GM15510 (cell line): ENCODE results near the gene RFLNA.

Source experiments
- POLR2A ChIP-seq: IDR thresholded peaks from 3 replicates; pipeline ENCODE4 v1.6.1; 2011; ENCODE audit warnings: borderline replicate concordance; ENCODE audit not compliant: insufficient read length; ENCODE audit errors: extremely low read depth

Gene RFLNA

GRCh38 chr12:124332058-124332672 is 37.3 kb downstream of the RFLNA start:
- no peak for TF ChIP-seq POLR2A

DNA sequence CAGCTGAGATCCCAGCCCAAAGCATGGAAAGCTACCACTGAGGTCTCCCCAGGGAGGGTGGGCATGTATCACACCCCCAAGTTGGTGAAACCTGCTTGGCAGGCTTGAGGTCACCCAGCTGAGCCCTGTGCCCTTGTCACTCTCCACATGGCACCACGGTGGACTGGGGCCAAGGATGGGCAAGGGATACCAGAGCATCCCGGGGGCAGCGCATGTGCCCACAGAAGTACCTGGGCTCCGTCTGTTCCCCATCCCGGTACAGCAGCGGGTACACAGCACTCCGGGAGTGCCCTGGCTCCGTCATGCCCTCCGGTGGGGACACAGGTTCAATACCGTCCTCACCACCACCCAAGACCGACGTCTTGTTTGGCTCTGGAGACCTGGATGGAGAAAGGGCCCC is 38.0 kb downstream of the RFLNA start:
- no peak for TF ChIP-seq POLR2A

DNA sequence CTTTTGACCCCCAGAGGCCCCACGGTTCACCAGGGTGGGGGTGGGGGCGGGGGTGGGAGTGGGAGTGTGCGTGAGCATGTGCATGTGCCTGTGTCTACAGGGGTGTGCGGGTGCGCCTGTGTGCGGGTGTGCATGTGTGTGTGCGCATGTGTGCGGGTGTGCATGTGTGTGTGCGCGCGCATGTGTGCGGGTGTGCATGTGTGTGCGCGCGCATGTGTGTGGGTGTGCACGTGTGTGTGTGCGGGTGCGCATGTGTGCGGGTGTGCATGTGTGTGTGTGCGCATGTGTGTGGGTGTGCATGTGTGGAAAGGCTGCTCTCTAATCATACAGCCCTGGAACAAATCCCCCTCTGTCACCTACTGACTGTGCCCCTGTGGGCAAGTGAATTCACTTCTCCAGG is 38.8 kb downstream of the RFLNA start:
- TF ChIP-seq POLR2A = no peak

GRCh38 chr12:124334266-124334665 is 39.4 kb downstream of the RFLNA start:
- TF ChIP-seq POLR2A = no peak

GRCh38 chr12:124334976-124335375 is 40.1 kb downstream of the RFLNA start:
- TF ChIP-seq POLR2A = no peak

GRCh38 chr12:124335426-124336183 is 40.7 kb downstream of the RFLNA start:
- no peak for TF ChIP-seq POLR2A

DNA sequence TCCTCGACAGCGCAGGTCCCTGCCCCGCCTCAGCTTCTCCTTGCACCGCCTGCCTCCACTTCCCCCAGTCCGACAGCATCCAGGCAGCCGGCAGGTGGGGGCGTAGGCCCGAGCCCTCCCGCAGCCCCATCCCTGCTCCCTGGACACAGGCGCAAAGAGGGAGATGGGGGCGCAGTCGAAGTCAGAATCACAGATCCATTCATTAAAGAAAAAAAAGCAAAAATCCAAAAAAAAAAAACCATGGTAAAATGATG is 41.2 kb downstream of the RFLNA start:
- TF ChIP-seq POLR2A = no peak

GRCh38 chr12:124336742-124337520 is 42.0 kb downstream of the RFLNA start:
- no peak for TF ChIP-seq POLR2A

GRCh38 chr12:124337622-124338021 is 42.7 kb downstream of the RFLNA start:
- no peak for TF ChIP-seq POLR2A

GRCh38 chr12:124338448-124338847 is 43.6 kb downstream of the RFLNA start:
- TF ChIP-seq POLR2A = no peak

- no peak for TF ChIP-seq POLR2A
These were observed 44.1 kb downstream of the RFLNA start for GRCh38 chr12:124338876-124339603.

DNA sequence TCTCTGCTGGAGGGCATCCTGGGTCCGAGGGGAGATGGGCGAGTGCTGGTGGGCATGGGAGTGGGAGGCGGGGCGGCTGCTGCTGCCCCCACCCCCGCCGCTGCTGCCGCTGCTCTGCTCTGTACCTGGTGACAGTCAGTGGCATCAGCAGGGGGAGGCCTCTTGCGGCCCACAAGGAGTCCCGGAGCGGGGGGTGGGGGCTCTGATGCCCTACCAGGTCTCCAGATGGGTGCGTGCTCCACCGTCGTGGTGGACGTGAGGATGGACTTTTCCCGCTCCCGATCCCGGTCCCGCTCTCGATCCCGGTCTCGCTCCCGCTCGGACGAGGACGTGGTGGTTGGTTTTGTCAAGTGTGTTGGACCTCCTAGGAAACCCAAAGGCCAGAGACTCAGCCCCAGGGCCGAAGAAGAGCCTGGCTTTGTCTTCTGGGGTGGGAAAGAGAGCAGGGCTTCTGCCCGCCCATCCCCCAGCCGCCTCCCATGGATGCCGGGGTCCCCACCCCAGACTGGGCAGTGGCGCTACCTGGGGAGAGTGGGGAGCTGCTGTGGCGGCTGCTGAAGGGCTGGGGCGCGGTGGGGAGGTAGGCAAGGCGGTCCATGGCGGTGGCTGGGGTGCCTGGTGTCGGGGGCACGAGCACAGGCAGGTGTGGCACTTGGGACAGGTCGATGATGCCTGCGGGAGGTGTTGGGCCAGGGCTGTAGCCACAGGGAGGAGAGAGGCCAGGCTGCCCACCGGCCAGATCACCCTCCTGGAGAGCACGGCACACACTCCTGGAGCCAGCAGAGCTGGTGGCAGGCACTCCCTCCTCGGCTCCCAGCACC is 45.4 kb downstream of the RFLNA start:
- no peak for TF ChIP-seq POLR2A

- no peak for TF ChIP-seq POLR2A
These were observed 46.8 kb downstream of the RFLNA start for GRCh38 chr12:124341645-124342069.

GRCh38 chr12:124344022-124344421 is 49.1 kb downstream of the RFLNA start:
- TF ChIP-seq POLR2A = no peak
